ENCODE data around the gene FCGBP. TPM values are rescaled to one million over a fixed set of nuclear protein-coding genes. Genes with fewer than 3 reads are reported as not detected.
"Not testable (repeated sequence)": the region's sequence is repeated elsewhere in the genome, so short reads cannot be mapped to it uniquely, and the experiment has no call there.

Gene FCGBP
- total RNA-seq, 3 donors from 2014 or later, result 1,609 to 4,808 (median 4,422) TPM

GRCh38 chr19:39885821-39886554 is 48.4 kb downstream of the FCGBP start:
- H3K4me1 ChIP-seq (ENCODE audit: low read depth); ATAC-seq; H3K4me3 ChIP-seq; H3K36me3 ChIP-seq (ENCODE audit: low read depth); H3K9me3 ChIP-seq; DNase-seq; intact Hi-C loops (cut with DNase I, micrococcal nuclease): not testable (repeated sequence)

GRCh38 chr19:39884721-39885120 is 49.7 kb downstream of the FCGBP start:
- H3K36me3 ChIP-seq (ENCODE audit: low read depth); H3K4me1 ChIP-seq (ENCODE audit: low read depth); DNase-seq; H3K4me3 ChIP-seq; H3K9me3 ChIP-seq; intact Hi-C loops (cut with DNase I, micrococcal nuclease); ATAC-seq: not testable (repeated sequence)

Other genes starting within 250 kb of the FCGBP start
- not detected for gene LGALS14, start 230.2 kb downstream of the FCGBP start, total RNA-seq
- gene CLC, start 196.6 kb downstream of the FCGBP start, total RNA-seq, result 1 to 10 TPM in 1 of 3 donors, not detected in 2; 1.2 TPM
- not detected for gene LEUTX, start 155.8 kb downstream of the FCGBP start, total RNA-seq
- gene DYRK1B, start 100.5 kb downstream of the FCGBP start, total RNA-seq, result 10 to 100 TPM; 14.5 to 27.2 (median 23.7) TPM
- gene FBL, start 88.3 kb downstream of the FCGBP start, total RNA-seq, result 100 to 1,000 TPM; 126 to 200 (median 155) TPM
- gene PSMC4, start 36.5 kb upstream of the FCGBP start, total RNA-seq, result 10 to 100 TPM; 73.4 to 89.9 (median 77.5) TPM
- gene ZNF546, start 62.4 kb upstream of the FCGBP start, total RNA-seq, result 10 to 100 TPM in 1 of 3 donors, 1 to 10 TPM in 2; 2.3 to 10.2 (median 2.9) TPM
- 10 to 100 TPM; 16.9 to 30.9 (median 21.8) TPM for gene ZNF780B, start 121.6 kb upstream of the FCGBP start, total RNA-seq
- 10 to 100 TPM; 15.9 to 17.7 (median 17.3) TPM for gene ZNF780A, start 156.3 kb upstream of the FCGBP start, total RNA-seq

Data from mucosa of descending colon (tissue), 3 donors.